ENCODE data around the gene LRRC71. TPM values are rescaled to one million over a fixed set of nuclear protein-coding genes. Genes with fewer than 3 reads are reported as not detected.

LRRC71 gene
- total RNA-seq, 3 donors from 2014 or later: not detected

DNA sequence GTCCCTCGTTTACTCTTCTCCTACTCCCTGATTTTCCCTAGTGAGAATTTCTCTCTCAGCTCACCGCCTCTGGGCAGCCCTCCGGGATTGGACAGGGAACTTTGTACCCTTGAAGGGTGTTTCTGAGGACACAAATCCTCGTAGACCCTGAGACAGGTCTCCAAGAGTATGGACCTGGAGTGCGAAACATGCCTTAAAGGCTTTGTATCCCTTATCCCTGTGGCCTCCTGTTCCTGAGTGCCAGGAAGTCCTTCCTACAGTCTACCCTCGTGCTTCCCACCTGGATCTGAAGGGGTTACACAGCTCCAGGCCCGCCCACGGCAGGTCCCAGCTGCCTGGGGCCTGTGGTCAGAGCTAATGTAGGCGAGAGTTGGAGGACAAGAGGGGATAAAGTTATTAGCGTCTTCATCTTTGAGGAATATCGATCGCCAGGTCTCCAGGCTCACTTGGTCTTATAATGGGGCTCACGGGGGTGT lies 34.5 kb upstream of the LRRC71 start:
- intact Hi-C loops (cut with DNase I; ENCODE audit: low total_unique reads): loop anchor here (1.0 kb wide), 1 partner anchor 37 kb away; no protein-coding TSS in a partner anchor

GRCh38 chr1:156886583-156887281 lies 33.7 kb upstream of the LRRC71 start:
- Histone ChIP-seq H3K27me3 (peaks cover 0 to 6% of the 10 kb centered on the region in 2 donors), H3K27ac (peak overlapping the region in 1 of 2 donors; percentile 77), H3K4me3 (no peak overlapping the region), H3K9me3 (no peaks in the 10 kb centered on the region), H3K4me1 (no peaks in the 10 kb centered on the region), H3K36me3 (no peaks in the 10 kb centered on the region)
- no peak for TF ChIP-seq POLR2A (IDR thresholded peaks at IDR 0.05)
- no peak for TF ChIP-seq CTCF (IDR thresholded peaks at IDR 0.05)
- no peak for TF ChIP-seq POLR2AphosphoS5 (IDR thresholded peaks at IDR 0.05)
- no peak for DNase-seq (ENCODE audit: low spot score in 2 of 2)
- intact Hi-C loops (cut with DNase I; ENCODE audit: low total_unique reads): no loop called here

More for the DNA sequence above, 34.5 kb upstream of the LRRC71 start:
- Histone ChIP-seq H3K27me3 (peaks cover 0 to 6% of the 10 kb centered on the region in 2 donors), H3K4me1 (no peaks in the 10 kb centered on the region), H3K4me3 (no peak overlapping the region), H3K9me3 (no peaks in the 10 kb centered on the region), H3K27ac (peak overlapping the region in 1 of 2 donors; percentile 77), H3K36me3 (no peaks in the 10 kb centered on the region)
- TF ChIP-seq CTCF (IDR thresholded peaks at IDR 0.05): no peak
- no peak for TF ChIP-seq POLR2AphosphoS5 (IDR thresholded peaks at IDR 0.05)
- TF ChIP-seq POLR2A (IDR thresholded peaks at IDR 0.05): no peak
- no peak for DNase-seq (ENCODE audit: low spot score in 2 of 2)

GRCh38 chr1:156887317-156887716 lies 33.1 kb upstream of the LRRC71 start:
- no peaks in the 10 kb centered on the region for H3K36me3 ChIP-seq
- no peak for TF ChIP-seq CTCF (IDR thresholded peaks at IDR 0.05)
- TF ChIP-seq POLR2A (IDR thresholded peaks at IDR 0.05): no peak
- no peak for TF ChIP-seq POLR2AphosphoS5 (IDR thresholded peaks at IDR 0.05)
- intact Hi-C loops (cut with DNase I; ENCODE audit: low total_unique reads): no loop called here

DNA sequence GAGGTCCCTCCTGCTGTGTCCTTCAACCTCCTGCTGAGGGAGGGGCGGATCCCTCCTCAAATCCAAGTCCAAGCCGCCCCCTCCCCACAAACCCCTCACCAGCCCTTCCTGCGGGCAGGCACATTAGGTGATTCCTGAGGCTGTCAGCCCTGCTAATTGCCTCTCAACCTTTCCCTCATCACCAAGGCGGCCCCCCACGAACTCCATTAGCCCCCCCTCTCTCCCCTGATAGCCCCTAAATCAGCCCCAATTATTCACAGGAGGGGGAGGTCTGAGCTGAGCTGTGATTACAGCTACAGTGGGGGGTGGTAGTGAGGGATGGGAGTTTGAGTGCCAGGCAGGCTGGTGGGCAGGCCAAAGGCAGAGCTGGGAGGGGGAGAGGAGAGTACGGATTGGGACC lies 32.7 kb upstream of the LRRC71 start:
- intact Hi-C loops (cut with DNase I; ENCODE audit: low total_unique reads): no loop called here
- H3K27ac ChIP-seq: no peak overlapping the region
- TF ChIP-seq CTCF (IDR thresholded peaks at IDR 0.05) (no peak), POLR2AphosphoS5 (IDR thresholded peaks at IDR 0.05) (no peak), POLR2A (IDR thresholded peaks at IDR 0.05) (no peak)

More at GRCh38 chr1:156887317-156887716, 33.1 kb upstream of the LRRC71 start:
- peaks cover 0 to 6% of the 10 kb centered on the region in 2 donors for H3K27me3 ChIP-seq
- no peaks in the 10 kb centered on the region for H3K4me1 ChIP-seq
- no peak overlapping the region for H3K4me3 ChIP-seq
- peak overlapping the region in 1 of 2 donors; percentile 77 for H3K27ac ChIP-seq
- no peak for DNase-seq (ENCODE audit: low spot score in 2 of 2)
- H3K9me3 ChIP-seq: no peaks in the 10 kb centered on the region

DNA sequence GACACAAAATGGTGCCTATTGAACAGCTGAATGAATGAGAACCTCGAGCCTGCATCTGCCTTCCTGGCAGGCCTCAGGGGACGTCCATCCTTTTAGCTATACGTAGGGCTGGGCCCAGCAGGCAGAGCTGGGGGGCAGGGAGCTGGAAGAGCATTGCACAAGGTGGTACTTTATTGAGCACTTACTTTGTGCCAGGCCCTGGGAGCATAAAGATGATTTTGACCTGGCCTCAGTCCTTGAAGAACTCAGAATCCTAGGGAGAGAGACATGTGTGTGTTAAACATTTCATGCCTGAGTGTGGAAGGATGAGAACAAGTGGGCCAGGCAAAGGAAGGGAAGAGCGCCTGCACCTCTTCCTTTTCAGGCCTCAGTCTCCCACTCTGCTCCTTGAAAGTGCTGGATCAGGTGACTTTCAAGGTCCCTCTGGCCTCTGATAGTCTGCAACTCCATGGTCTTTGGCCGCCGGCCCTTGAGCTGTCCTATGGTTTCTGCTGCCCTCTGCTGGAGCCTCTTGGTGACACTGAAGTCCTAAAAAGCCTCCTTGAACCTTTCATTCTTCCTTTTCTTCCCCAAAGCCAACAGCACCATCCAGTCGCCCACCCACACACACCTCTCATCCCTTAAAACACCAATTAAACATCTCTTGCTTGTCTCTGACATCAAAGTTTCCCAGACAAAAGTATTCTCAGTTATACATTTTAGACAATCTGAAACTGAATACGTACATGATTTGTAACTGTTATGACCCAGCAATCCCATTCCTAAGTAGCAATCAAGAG lies 30.4 kb upstream of the LRRC71 start:
- Histone ChIP-seq H3K9me3 (no peaks in the 10 kb centered on the region), H3K36me3 (no peaks in the 10 kb centered on the region), H3K4me3 (no peak overlapping the region), H3K27me3 (peaks cover 0 to 12% of the 10 kb centered on the region in 2 donors), H3K4me1 (no peaks in the 10 kb centered on the region), H3K27ac (no peak overlapping the region)
- intact Hi-C loops (cut with DNase I; ENCODE audit: low total_unique reads): no loop called here
- no peak for TF ChIP-seq POLR2AphosphoS5 (IDR thresholded peaks at IDR 0.05)
- TF ChIP-seq CTCF (IDR thresholded peaks at IDR 0.05): peak; percentile 32 to 78 (median 70)
- no peak for TF ChIP-seq POLR2A (IDR thresholded peaks at IDR 0.05)
- DNase-seq (ENCODE audit: low spot score in 2 of 2): peak; percentile 51 to 76

More for the DNA sequence above, 32.7 kb upstream of the LRRC71 start:
- DNase-seq (ENCODE audit: low spot score in 2 of 2): no peak
- H3K9me3 ChIP-seq: no peaks in the 10 kb centered on the region
- no peak overlapping the region for H3K4me3 ChIP-seq
- peaks cover 0 to 6% of the 10 kb centered on the region in 2 donors for H3K27me3 ChIP-seq
- no peaks in the 10 kb centered on the region for H3K4me1 ChIP-seq
- H3K36me3 ChIP-seq: no peaks in the 10 kb centered on the region

All from breast epithelium (tissue), 4 donors.